Keratinocyte (primary cell): ENCODE results near the gene PMEPA1. TPM values are rescaled to one million over a fixed set of nuclear protein-coding genes. Genes with fewer than 3 reads are reported as not detected.

Experiments used
- DNase-seq: peaks from one replicate; pipeline ENCODE4 v3.0.0-alpha.2; 2011; ENCODE audit warnings: low read depth, missing footprints, low spot score
- FAIRE-seq: peaks from 2 replicates; lab custom pipeline; 2011; peaks lifted over from hg19 to GRCh38; lab: Jason Lieb, UNC
- H2AFZ ChIP-seq: 2 replicates; pipeline ENCODE4 v1.6.0; 2012; ENCODE audit warnings: low read length, control low read depth, inconsistent platforms; ENCODE audit not compliant: control insufficient read depth
- H3K27ac ChIP-seq: 2 replicates; pipeline ENCODE4 v1.5.1; 2011; ENCODE audit warnings: low read length; ENCODE audit not compliant: control insufficient read depth, insufficient read depth
- H3K27me3 ChIP-seq: 3 replicates; pipeline ENCODE4 v1.6.0; 2011; ENCODE audit warnings: low read length; ENCODE audit not compliant: control insufficient read depth, insufficient read depth; ENCODE audit errors: extremely low read depth
- H3K36me3 ChIP-seq, 2 experiments: 2 replicates in 1 of 2; 3 replicates in 1 of 2; pipeline ENCODE4 v1.5.1; 2011; ENCODE audit warnings: low read length in 2 of 2, mild to moderate bottlenecking in 1 of 2; ENCODE audit not compliant: control insufficient read depth in 2 of 2, insufficient read depth in 2 of 2; ENCODE audit errors: extremely low read depth in 1 of 2
- H3K4me1 ChIP-seq: 3 replicates; pipeline ENCODE4 v1.5.1; 2011; ENCODE audit warnings: low read length; ENCODE audit not compliant: control insufficient read depth, insufficient read depth; ENCODE audit errors: extremely low read depth
- H3K4me2 ChIP-seq: 3 replicates; pipeline ENCODE4 v1.6.0; 2011; ENCODE audit warnings: low read depth, low read length; ENCODE audit not compliant: control insufficient read depth, insufficient read depth; ENCODE audit errors: extremely low read depth
- H3K4me3 ChIP-seq, 3 experiments: fragments of 200-600 bp in 1 of 3; sonication (generic) in 1 of 3; 2 replicates in 2 of 3; 3 replicates in 1 of 3; pipeline ENCODE4 v1.5.1; 2011 to 2016; ENCODE audit warnings: low read length in 3 of 3, mild to moderate bottlenecking in 3 of 3, control low read depth in 2 of 3, inconsistent platforms in 1 of 3, low read depth in 1 of 3, mixed read lengths in 1 of 3, mixed run types in 1 of 3, moderate library complexity in 1 of 3; ENCODE audit not compliant: control insufficient read depth in 2 of 3, insufficient read depth in 2 of 3; ENCODE audit errors: extremely low read depth in 1 of 3
- H3K79me2 ChIP-seq: 2 replicates; pipeline ENCODE4 v1.6.0; 2012; ENCODE audit warnings: low read length; ENCODE audit not compliant: control insufficient read depth, insufficient read depth
- H3K9ac ChIP-seq: 3 replicates; pipeline ENCODE4 v1.6.0; 2011; ENCODE audit warnings: low read length; ENCODE audit not compliant: control insufficient read depth, insufficient read depth; ENCODE audit errors: extremely low read depth
- H3K9me1 ChIP-seq: 3 replicates; pipeline ENCODE4 v1.6.0; 2011; ENCODE audit warnings: low read length; ENCODE audit not compliant: control insufficient read depth, insufficient read depth; ENCODE audit errors: extremely low read depth
- H3K9me3 ChIP-seq: 2 replicates; pipeline ENCODE4 v1.5.1; 2012; ENCODE audit warnings: low read depth, low read length; ENCODE audit not compliant: control insufficient read depth
- H4K20me1 ChIP-seq: 3 replicates; pipeline ENCODE4 v1.6.0; 2011; ENCODE audit warnings: low read length; ENCODE audit not compliant: control insufficient read depth, insufficient read depth; ENCODE audit errors: extremely low read depth
- CTCF ChIP-seq, 3 experiments: IDR thresholded peaks in 1 of 3; conservative IDR thresholded peaks in 1 of 3; optimal IDR thresholded peaks in 1 of 3; 2 replicates in 2 of 3; 3 replicates in 1 of 3; pipeline versions ENCODE3 to v1.5.1; 2011; ENCODE audit warnings: low read length in 3 of 3, mild to moderate bottlenecking in 3 of 3, moderate library complexity in 2 of 3, control low read depth in 1 of 3, inconsistent platforms in 1 of 3; ENCODE audit not compliant: insufficient read depth in 2 of 3; ENCODE audit errors: extremely low read depth in 1 of 3
- EZH2 ChIP-seq: IDR thresholded peaks from one replicate; pipeline ENCODE4 v1.6.1; 2012; ENCODE audit warnings: inconsistent platforms, mild to moderate bottlenecking, low read length, moderate library complexity
- dilution Hi-C: fragments of 300-500 bp; cut with MboI; formaldehyde crosslinking; loops from one replicate; pipeline ENCODE4 v1.7.0; 2020; ENCODE audit warnings: low sequenced_read_pairs; ENCODE audit not compliant: extremely low pct_ligation_motif_present
- polyA plus RNA-seq, 5 experiments: library from polyadenylated mRNA; depleted of rRNA in 3 of 5; stranded (reverse) in 3 of 5; stranded (forward) in 1 of 5; unstranded in 1 of 5; fragments of >200 nt; gene quantifications; 1 replicate in 1 of 5; 2 replicates in 3 of 5; 3 replicates in 1 of 5; pipeline versions ENCODE4 v1.2.1 to v1.2.3, GENCODE V29; 2011 to 2012; ENCODE audit warnings: missing spikeins in 2 of 5, low read depth in 1 of 5, low replicate concordance in 1 of 5

The PMEPA1 gene
- polyA plus RNA-seq, 1 donor (not counting 4 experiments of a cell fraction or from before 2014, with no cell fraction given) = 29.0 TPM

GRCh38 chr20:57686931-57687652 lies 22.7 kb downstream of the PMEPA1 start:
- peaks cover 99% of the 10 kb centered on the region for H3K79me2 ChIP-seq
- FAIRE-seq (peak; percentile 92), DNase-seq (peak; percentile 92)
- H3K9ac ChIP-seq = peak overlapping the region; percentile 50
- H3K4me1 ChIP-seq = peaks cover 81% of the 10 kb centered on the region
- H3K36me3 ChIP-seq = peaks cover 19 to 28% of the 10 kb centered on the region in 2 experiments
- peaks cover 12% of the 10 kb centered on the region for H4K20me1 ChIP-seq
- TF ChIP-seq EZH2 (no peak), CTCF (optimal IDR thresholded peaks at IDR 0.05 in 1 of 3, IDR thresholded peaks at IDR 0.05 in 1 of 3, conservative IDR thresholded peaks at IDR 0.05 in 1 of 3; ENCODE audit: extremely low read depth in 1 of 3, insufficient read depth in 2 of 3, low read length in 3 of 3) (no peak)
- dilution Hi-C loops = no loop called here
- H3K27ac ChIP-seq = peak overlapping the region; percentile 76
- H3K4me3 ChIP-seq = no peak overlapping the region
- H3K27me3 ChIP-seq = no peaks in the 10 kb centered on the region
- H3K9me3 ChIP-seq = no peaks in the 10 kb centered on the region
- peaks cover 7% of the 10 kb centered on the region for H3K9me1 ChIP-seq
- H3K4me2 ChIP-seq = peak overlapping the region; percentile 40
- H2AFZ ChIP-seq = no peak overlapping the region

GRCh38 chr20:57685146-57685758 lies 24.6 kb downstream of the PMEPA1 start:
- Histone ChIP-seq H3K27me3 (no peaks in the 10 kb centered on the region), H4K20me1 (peaks cover 31% of the 10 kb centered on the region), H3K4me1 (peaks cover 75% of the 10 kb centered on the region), H3K4me2 (peak overlapping the region; percentile 23), H3K27ac (no peak overlapping the region), H3K79me2 (peaks cover 99% of the 10 kb centered on the region), H3K9ac (no peak overlapping the region), H3K9me3 (no peaks in the 10 kb centered on the region), H3K36me3 (peaks cover 25 to 32% of the 10 kb centered on the region in 2 experiments), H2AFZ (no peak overlapping the region), H3K9me1 (peaks cover 9% of the 10 kb centered on the region), H3K4me3 (no peak overlapping the region)
- dilution Hi-C loops = no loop called here
- TF ChIP-seq EZH2 (no peak), CTCF (optimal IDR thresholded peaks at IDR 0.05 in 1 of 3, IDR thresholded peaks at IDR 0.05 in 1 of 3, conservative IDR thresholded peaks at IDR 0.05 in 1 of 3; ENCODE audit: extremely low read depth in 1 of 3, insufficient read depth in 2 of 3, low read length in 3 of 3) (no peak)
- FAIRE-seq (no peak), DNase-seq (no peak)
